Motor neuron (in vitro differentiated cells): Measurements from ENCODE around the gene CYP24A1. TPM values are rescaled to one million over a fixed set of nuclear protein-coding genes. Genes with fewer than 3 reads are reported as not detected.

Experiments used
- ATAC-seq, 8 experiments: fragments of 200-7000 bp; cut with Tn5 transposase; replicated peaks in 6 of 8; 2 replicates each; pipeline ENCODE4 v1.8.0; 2021; ENCODE audit warnings: mild to moderate bottlenecking in 8 of 8, moderate library complexity in 8 of 8
- H3K27ac ChIP-seq, 2 donors: fragments of 250-450 bp; sonication (Bioruptor Pico); 2 replicates each; pipeline ENCODE4 v1.9.0; 2021; ENCODE audit warnings: antibody characterized with exemption in 2 of 2, mild to moderate bottlenecking in 2 of 2, moderate library complexity in 1 of 2
- H3K4me1 ChIP-seq, 2 donors: fragments of 250-450 bp; sonication (Bioruptor Pico); replicated peaks in 1 of 2; 2 replicates each; pipeline ENCODE4 v1.6.1; 2021; ENCODE audit warnings: antibody characterized with exemption in 2 of 2, mild to moderate bottlenecking in 2 of 2, moderate library complexity in 1 of 2
- H3K4me3 ChIP-seq, 5 donors: fragments of 250-450 bp; sonication (Bioruptor Pico); 2 replicates each; pipeline ENCODE4 v1.9.0; 2021; ENCODE audit warnings: antibody characterized with exemption in 5 of 5, mild to moderate bottlenecking in 5 of 5, moderate library complexity in 4 of 5
- WGBS, 10 experiments: fragments of 450-650 bp; shearing (Covaris generic); methylation state at CpG; one replicate each; pipeline ENCODE4 v1.0.0; 2022; 5-methylcytosine and 5-hydroxymethylcytosine counted together
- in situ Hi-C, 9 experiments: fragments of 400-800 bp; cut with MboI; loops; one replicate each; pipeline ENCODE4 v1.15.0; 2021; ENCODE audit warnings: low sequenced_read_pairs in 9 of 9, low pct_unique_long_range_greater_than_20kb in 2 of 9; ENCODE audit not compliant: unreplicated experiment in 9 of 9
- total RNA-seq, 8 experiments: library from RNA; unstranded; fragments of 300-600 nt; gene quantifications; 2 replicates each; pipeline versions ENCODE4 v1.2.3 to v1.2.4, GENCODE V29; 2022

The CYP24A1 gene
- total RNA-seq, 8 experiments from 2014 or later: 0.04 to 2.8 (median 0.40) TPM; not detected in 2

GRCh38 chr20:54144847-54145414, 28.9 kb downstream of the CYP24A1 start:
- no peak for ATAC-seq
- Histone ChIP-seq H3K27ac (no peak overlapping the region), H3K4me3 (no peak overlapping the region), H3K4me1 (no peaks in the 10 kb centered on the region)
- 65 to 100% (median 90%) methylated on average over 3 to 6 of the region's 6 CpGs for WGBS, 10 experiments
- in situ Hi-C loops: no loop called here

- H3K27ac ChIP-seq: no peak overlapping the region
- H3K4me3 ChIP-seq: no peak overlapping the region
- H3K4me1 ChIP-seq: no peaks in the 10 kb centered on the region
- in situ Hi-C loops: no loop called here
- WGBS, 10 experiments: 17 to 100% (median 84%) methylated on average over 1 to 6 of the region's 6 CpGs
- no peak for ATAC-seq
Observed at GRCh38 chr20:54140927-54141566, 32.7 kb downstream of the CYP24A1 start.

GRCh38 chr20:54140486-54140885, 33.3 kb downstream of the CYP24A1 start:
- ATAC-seq: no peak
- Histone ChIP-seq H3K27ac (no peak overlapping the region), H3K4me3 (no peak overlapping the region), H3K4me1 (no peaks in the 10 kb centered on the region)
- 85 to 100% (median 99%) methylated on average over 1 to 3 of the region's 3 CpGs for WGBS, 10 experiments
- in situ Hi-C loops: no loop called here

- ATAC-seq: no peak
- no peak overlapping the region for H3K4me3 ChIP-seq
- H3K4me1 ChIP-seq: no peaks in the 10 kb centered on the region
- in situ Hi-C loops: no loop called here
- WGBS, 10 experiments: 72 to 100% (median 91%) methylated on average over 2 to 6 of the region's 6 CpGs; no CpG with 5 or more reads in 4 of the 10 experiments
- no peak overlapping the region for H3K27ac ChIP-seq
Observed at GRCh38 chr20:54140067-54140466, 33.7 kb downstream of the CYP24A1 start.

GRCh38 chr20:54139188-54139587, 34.6 kb downstream of the CYP24A1 start:
- Histone ChIP-seq H3K27ac (no peak overlapping the region), H3K4me1 (no peaks in the 10 kb centered on the region), H3K4me3 (no peak overlapping the region)
- ATAC-seq: no peak
- in situ Hi-C loops: no loop called here
- WGBS, 10 experiments: 57 to 100% (median 95%) methylated on average over 1 to 4 of the region's 7 CpGs; no CpG with 5 or more reads in 4 of the 10 experiments

GRCh38 chr20:54138427-54138826, 35.4 kb downstream of the CYP24A1 start:
- no peak overlapping the region for H3K4me3 ChIP-seq
- no peak for ATAC-seq
- WGBS, 10 experiments: 50 to 100% (median 83%) methylated on average over 1 to 2 of the region's 2 CpGs
- H3K4me1 ChIP-seq: no peaks in the 10 kb centered on the region
- H3K27ac ChIP-seq: no peak overlapping the region
- in situ Hi-C loops: no loop called here

GRCh38 chr20:54137115-54137514, 36.7 kb downstream of the CYP24A1 start:
- Histone ChIP-seq H3K4me1 (peaks cover 0 to 7% of the 10 kb centered on the region in 2 donors), H3K27ac (no peak overlapping the region), H3K4me3 (no peak overlapping the region)
- WGBS, 10 experiments: 57 to 100% (median 83%) methylated on average over 1 to 5 of the region's 5 CpGs; no CpG with 5 or more reads in 1 of the 10 experiments
- in situ Hi-C loops: no loop called here
- no peak for ATAC-seq

GRCh38 chr20:54134445-54135220, 39.2 kb downstream of the CYP24A1 start:
- in situ Hi-C loops: no loop called here
- no peak for ATAC-seq
- Histone ChIP-seq H3K4me3 (no peak overlapping the region), H3K4me1 (peaks cover 0 to 7% of the 10 kb centered on the region in 2 donors), H3K27ac (no peak overlapping the region)
- WGBS, 10 experiments: 20 to 100% (median 93%) methylated on average over 1 to 2 of the region's 2 CpGs; no CpG with 5 or more reads in 2 of the 10 experiments

- WGBS, 10 experiments: 38 to 78% (median 57%) methylated on average over 1 to 6 of the region's 6 CpGs
Observed at GRCh38 chr20:54133434-54134427, 40.1 kb downstream of the CYP24A1 start.

GRCh38 chr20:54132612-54133433, 41.0 kb downstream of the CYP24A1 start:
- 0 to 94% (median 32%) methylated on average over 2 to 6 of the region's 6 CpGs; no CpG with 5 or more reads in 2 of the 10 experiments for WGBS, 10 experiments
- Histone ChIP-seq H3K4me3 (no peak overlapping the region), H3K27ac (no peak overlapping the region), H3K4me1 (peaks cover 0 to 7% of the 10 kb centered on the region in 2 donors)
- in situ Hi-C loops: no loop called here
- peak in 4 of 8 experiments; percentile 59 to 97 (median 96) for ATAC-seq

More at GRCh38 chr20:54133434-54134427, 40.1 kb downstream of the CYP24A1 start:
- no peak overlapping the region for H3K27ac ChIP-seq
- peak in 5 of 8 experiments; percentile 2 to 65 (median 31) for ATAC-seq
- H3K4me3 ChIP-seq: no peak overlapping the region
- H3K4me1 ChIP-seq: peaks cover 0 to 7% of the 10 kb centered on the region in 2 donors
- in situ Hi-C loops: no loop called here

GRCh38 chr20:54131675-54132611, 41.8 kb downstream of the CYP24A1 start:
- H3K27ac ChIP-seq: no peak overlapping the region
- in situ Hi-C loops: no loop called here
- H3K4me1 ChIP-seq: peaks cover 0 to 7% of the 10 kb centered on the region in 2 donors
- H3K4me3 ChIP-seq: no peak overlapping the region
- WGBS, 10 experiments: 35 to 93% (median 79%) methylated on average over 2 to 6 of the region's 8 CpGs; no CpG with 5 or more reads in 2 of the 10 experiments
- ATAC-seq: no peak
